Tongue (tissue), 2 donors: Measurements from ENCODE around the gene TRIO. TPM values are rescaled to one million over a fixed set of nuclear protein-coding genes. Genes with fewer than 3 reads are reported as not detected.

Experiments used
- DNase-seq: peaks from one replicate; pipeline ENCODE4 v3.0.0-alpha.2; 2015
- total RNA-seq: library from RNA; depleted of rRNA; stranded (reverse); fragments of >200 nt; gene quantifications from one replicate; pipeline ENCODE4 v1.2.3, GENCODE V29; 2014

TRIO gene
- total RNA-seq, 1 donor from 2014 or later = 188 TPM

- DNase-seq = no peak
Observed at GRCh38 chr5:14209222-14209822, 66.2 kb downstream of the TRIO start.

- no peak for DNase-seq
Observed at GRCh38 chr5:14209836-14210235, 66.7 kb downstream of the TRIO start.

GRCh38 chr5:14210729-14211128 lies 67.6 kb downstream of the TRIO start:
- no peak for DNase-seq

- DNase-seq = no peak
Observed at GRCh38 chr5:14211818-14212803, 69.0 kb downstream of the TRIO start.

GRCh38 chr5:14212838-14213237 lies 69.7 kb downstream of the TRIO start:
- no peak for DNase-seq

GRCh38 chr5:14213253-14213652 lies 70.1 kb downstream of the TRIO start:
- no peak for DNase-seq

GRCh38 chr5:14213813-14214585 lies 70.9 kb downstream of the TRIO start:
- DNase-seq = no peak

GRCh38 chr5:14215901-14216300 lies 72.8 kb downstream of the TRIO start:
- no peak for DNase-seq

- no peak for DNase-seq
Observed at GRCh38 chr5:14216372-14216771, 73.2 kb downstream of the TRIO start.

GRCh38 chr5:14216902-14217301 lies 73.8 kb downstream of the TRIO start:
- no peak for DNase-seq

GRCh38 chr5:14217587-14217986 lies 74.4 kb downstream of the TRIO start:
- no peak for DNase-seq

GRCh38 chr5:14218011-14218410 lies 74.9 kb downstream of the TRIO start:
- no peak for DNase-seq

- DNase-seq = no peak
Observed at GRCh38 chr5:14218480-14218879, 75.3 kb downstream of the TRIO start.

GRCh38 chr5:14218897-14219573 lies 75.9 kb downstream of the TRIO start:
- no peak for DNase-seq

GRCh38 chr5:14219800-14220512 lies 76.8 kb downstream of the TRIO start:
- DNase-seq = no peak

- no peak for DNase-seq
Observed at GRCh38 chr5:14220642-14221041, 77.5 kb downstream of the TRIO start.

- no peak for DNase-seq
Observed at GRCh38 chr5:14221732-14222131, 78.6 kb downstream of the TRIO start.

GRCh38 chr5:14222206-14222605 lies 79.1 kb downstream of the TRIO start:
- DNase-seq = no peak

GRCh38 chr5:14223372-14223771 lies 80.2 kb downstream of the TRIO start:
- no peak for DNase-seq

- no peak for DNase-seq
Observed at GRCh38 chr5:14225173-14225834, 82.2 kb downstream of the TRIO start.

- DNase-seq = no peak
Observed at GRCh38 chr5:14226149-14226548, 83.0 kb downstream of the TRIO start.
